H7 (cell line): Measurements from ENCODE around the gene GLI3. TPM values are rescaled to one million over a fixed set of nuclear protein-coding genes. Genes with fewer than 3 reads are reported as not detected.

Source experiments
- DNase-seq: peaks from one replicate; pipeline ENCODE4 v3.0.0; 2012
- H3K27me3 ChIP-seq: 2 replicates; pipeline ENCODE4 v1.6.0; 2011; ENCODE audit warnings: mild to moderate bottlenecking, low read length; ENCODE audit not compliant: control insufficient read depth, insufficient read depth
- H3K36me3 ChIP-seq: replicated peaks from 2 replicates; pipeline ENCODE4 v1.5.1; 2011; ENCODE audit warnings: low read length; ENCODE audit not compliant: control insufficient read depth, insufficient read depth
- H3K4me3 ChIP-seq: 2 replicates; pipeline ENCODE4 v1.5.1; 2011; ENCODE audit warnings: low read depth, mild to moderate bottlenecking, control low read depth, low read length, moderate library complexity; ENCODE audit not compliant: insufficient read depth
- total RNA-seq: library from RNA; depleted of rRNA; stranded (reverse); fragments of >200 nt; shearing (Covaris generic); gene quantifications from 2 replicates; pipeline ENCODE4 v1.2.3, GENCODE V29; 2014

The GLI3 gene
- total RNA-seq, 1 experiment from 2014 or later, result 6.7 TPM

DNA sequence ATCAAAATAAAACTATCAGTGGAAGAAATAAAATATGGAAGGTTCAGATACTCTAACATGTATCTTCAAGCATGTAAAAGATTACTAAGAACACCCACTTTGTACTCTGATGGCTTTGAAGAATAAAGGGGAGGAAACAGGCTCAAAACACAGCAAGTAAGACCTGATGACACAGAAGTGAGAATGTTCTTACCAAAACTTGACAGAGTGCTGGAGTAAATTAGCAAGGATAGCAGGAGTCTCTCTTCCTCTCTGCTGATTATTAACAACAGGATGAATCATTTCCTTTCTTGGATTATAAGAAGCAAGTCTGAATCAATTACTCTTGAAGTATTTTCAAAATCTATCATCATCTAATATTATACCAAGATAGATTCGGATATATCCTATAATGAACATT is 47.5 kb downstream of the GLI3 start:
- Histone ChIP-seq H3K4me3 (no peak overlapping the region), H3K36me3 (no peaks in the 10 kb centered on the region), H3K27me3 (no peaks in the 10 kb centered on the region)
- no peak for DNase-seq

- Histone ChIP-seq H3K4me3 (no peak overlapping the region), H3K36me3 (no peaks in the 10 kb centered on the region), H3K27me3 (no peaks in the 10 kb centered on the region)
- peak; percentile 66 for DNase-seq
Measured at GRCh38 chr7:42186151-42186550, 50.9 kb downstream of the GLI3 start.

DNA sequence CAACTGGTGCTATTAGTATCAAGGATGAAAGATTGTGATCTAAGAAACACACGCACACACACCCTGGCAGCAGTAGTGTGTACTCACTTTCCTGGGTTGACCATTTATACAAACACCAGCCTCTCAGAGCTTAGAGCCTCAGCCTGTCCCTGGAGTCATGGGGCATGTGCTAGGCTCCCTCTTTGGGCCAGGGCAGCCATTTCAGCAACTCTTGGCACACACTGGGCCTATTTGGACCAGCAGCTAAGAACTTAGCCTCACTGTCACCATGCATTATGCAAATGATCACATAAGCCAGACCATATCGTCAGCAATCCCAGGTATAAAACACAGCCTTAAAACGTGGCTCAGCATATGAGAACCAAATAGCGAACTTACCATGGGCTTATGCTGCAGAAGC is 51.3 kb downstream of the GLI3 start:
- no peak for DNase-seq
- Histone ChIP-seq H3K27me3 (no peaks in the 10 kb centered on the region), H3K4me3 (no peak overlapping the region)

GRCh38 chr7:42183547-42183946 is 53.5 kb downstream of the GLI3 start:
- Histone ChIP-seq H3K4me3 (no peak overlapping the region), H3K27me3 (no peaks in the 10 kb centered on the region), H3K36me3 (no peaks in the 10 kb centered on the region; the same call in 1 of the 2 replicates)
- no peak for DNase-seq

More for the DNA sequence above, 51.3 kb downstream of the GLI3 start:
- no peaks in the 10 kb centered on the region for H3K36me3 ChIP-seq

DNA sequence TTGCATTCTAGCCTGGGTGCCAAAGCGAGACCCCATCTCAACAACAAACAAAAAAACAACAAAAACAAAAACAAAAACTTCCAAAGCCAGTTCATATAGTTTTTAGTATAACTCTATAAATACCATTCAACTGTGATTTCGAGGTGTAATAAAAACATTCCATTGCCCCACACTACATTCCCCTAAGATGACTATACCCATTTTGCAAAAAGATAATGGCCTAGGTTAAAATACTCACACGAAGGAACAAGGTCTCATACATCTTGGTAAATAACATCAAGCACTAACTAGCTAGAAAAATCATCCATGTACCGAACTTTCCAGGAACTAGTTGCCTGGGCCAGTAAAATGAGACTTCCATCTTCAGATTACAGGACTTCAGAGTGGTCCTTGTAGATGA is 55.4 kb downstream of the GLI3 start:
- H3K4me3 ChIP-seq, result no peak overlapping the region
- H3K27me3 ChIP-seq, result no peaks in the 10 kb centered on the region
- H3K36me3 ChIP-seq, result no peaks in the 10 kb centered on the region; the same call in 1 of the 2 replicates
- DNase-seq, result no peak

GRCh38 chr7:42180806-42181205 is 56.2 kb downstream of the GLI3 start:
- Histone ChIP-seq H3K36me3 (no peaks in the 10 kb centered on the region; the same call in 1 of the 2 replicates), H3K4me3 (no peak overlapping the region), H3K27me3 (no peaks in the 10 kb centered on the region)
- DNase-seq, result no peak

DNA sequence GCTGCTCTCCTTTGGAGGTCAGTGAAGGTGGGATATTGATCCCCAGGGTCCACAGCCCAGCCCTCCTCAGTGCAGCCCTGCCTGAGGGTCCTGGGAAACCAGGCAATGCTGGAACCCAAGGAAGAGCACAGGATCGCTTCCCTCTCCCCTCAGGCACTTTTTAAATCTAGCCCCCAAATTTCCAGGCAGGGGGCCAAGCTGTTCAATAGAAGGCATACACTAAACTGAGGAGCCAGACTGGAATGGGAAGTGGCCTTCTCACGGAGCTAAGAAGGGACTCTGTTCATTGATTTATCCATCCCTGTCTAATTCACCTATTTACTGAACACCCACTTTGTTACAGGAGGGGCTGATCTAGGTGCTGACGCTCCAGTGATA is 60.3 kb downstream of the GLI3 start:
- no peaks in the 10 kb centered on the region for H3K27me3 ChIP-seq

GRCh38 chr7:42175834-42176723 is 60.9 kb downstream of the GLI3 start:
- Histone ChIP-seq H3K36me3 (no peaks in the 10 kb centered on the region; the same call in 1 of the 2 replicates), H3K27me3 (no peaks in the 10 kb centered on the region), H3K4me3 (no peak overlapping the region)
- DNase-seq, result no peak

More for the DNA sequence above, 60.3 kb downstream of the GLI3 start:
- no peaks in the 10 kb centered on the region; the same call in 1 of the 2 replicates for H3K36me3 ChIP-seq
- no peak for DNase-seq
- no peak overlapping the region for H3K4me3 ChIP-seq

DNA sequence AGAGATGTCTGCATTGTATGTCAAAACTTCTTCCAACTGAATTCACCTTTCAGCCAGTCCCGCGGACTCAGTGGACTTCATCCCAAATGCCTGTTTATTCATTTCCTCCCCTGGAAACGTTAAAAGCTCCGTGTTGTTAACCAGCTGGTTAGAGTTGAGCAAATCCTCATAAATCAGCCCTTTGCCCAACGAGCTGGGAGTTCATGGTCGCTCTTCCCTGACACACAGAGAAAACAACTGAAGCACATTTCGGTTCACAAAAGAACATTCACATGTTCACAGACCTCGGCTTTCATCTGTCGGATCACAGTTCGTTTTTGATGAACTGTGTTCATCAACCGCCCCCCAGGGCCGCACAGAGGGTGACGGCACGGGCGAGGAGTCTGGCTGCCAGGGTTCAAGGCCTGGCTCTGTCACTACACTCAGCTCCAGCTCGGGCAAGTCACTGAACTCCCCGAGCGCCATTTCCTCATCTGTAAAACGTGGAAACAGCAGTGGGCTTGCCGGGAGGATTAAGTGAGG is 62.6 kb downstream of the GLI3 start:
- Histone ChIP-seq H3K36me3 (no peaks in the 10 kb centered on the region), H3K27me3 (no peaks in the 10 kb centered on the region), H3K4me3 (no peak overlapping the region)
- DNase-seq, result no peak

DNA sequence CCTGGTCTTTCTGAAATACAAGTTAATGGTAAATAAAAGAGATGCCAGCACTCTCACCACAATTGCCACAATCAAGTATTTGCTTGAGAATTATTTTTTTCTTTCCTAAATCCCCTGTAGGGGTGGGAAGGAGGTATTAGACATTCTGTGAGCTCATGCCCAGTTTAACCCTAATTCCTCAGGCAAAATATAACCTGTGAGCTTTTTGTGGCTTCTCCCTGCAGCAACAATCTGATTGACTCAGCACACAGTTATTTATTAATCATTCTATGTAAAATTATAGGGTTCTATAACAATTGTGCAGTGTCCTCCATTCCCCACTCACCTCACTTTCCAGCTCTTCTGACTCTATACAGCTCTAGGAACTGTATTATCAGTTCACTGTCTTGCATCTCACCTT is 66.3 kb downstream of the GLI3 start:
- no peaks in the 10 kb centered on the region for H3K36me3 ChIP-seq
- no peak for DNase-seq
- no peak overlapping the region for H3K4me3 ChIP-seq
- H3K27me3 ChIP-seq, result no peaks in the 10 kb centered on the region

- Histone ChIP-seq H3K36me3 (no peaks in the 10 kb centered on the region), H3K27me3 (no peaks in the 10 kb centered on the region), H3K4me3 (no peak overlapping the region)
- DNase-seq, result no peak
Measured at GRCh38 chr7:42168512-42168911, 68.5 kb downstream of the GLI3 start.

- no peak for DNase-seq
- Histone ChIP-seq H3K27me3 (no peaks in the 10 kb centered on the region), H3K4me3 (no peak overlapping the region), H3K36me3 (no peaks in the 10 kb centered on the region)
Measured at GRCh38 chr7:42167631-42168236, 69.3 kb downstream of the GLI3 start.

- H3K36me3 ChIP-seq, result no peaks in the 10 kb centered on the region
- H3K4me3 ChIP-seq, result no peak overlapping the region
- H3K27me3 ChIP-seq, result no peaks in the 10 kb centered on the region
- no peak for DNase-seq
Measured at GRCh38 chr7:42167206-42167605, 69.8 kb downstream of the GLI3 start.

GRCh38 chr7:42164881-42165428 is 72.1 kb downstream of the GLI3 start:
- Histone ChIP-seq H3K36me3 (no peaks in the 10 kb centered on the region), H3K27me3 (no peaks in the 10 kb centered on the region), H3K4me3 (no peak overlapping the region)
- no peak for DNase-seq
